Measurements from ENCODE around the gene MAP1LC3B2.
"Not testable (repeated sequence)": the region's sequence is repeated elsewhere in the genome, so short reads cannot be mapped to it uniquely, and the experiment has no call there.

MAP1LC3B2 gene

DNA sequence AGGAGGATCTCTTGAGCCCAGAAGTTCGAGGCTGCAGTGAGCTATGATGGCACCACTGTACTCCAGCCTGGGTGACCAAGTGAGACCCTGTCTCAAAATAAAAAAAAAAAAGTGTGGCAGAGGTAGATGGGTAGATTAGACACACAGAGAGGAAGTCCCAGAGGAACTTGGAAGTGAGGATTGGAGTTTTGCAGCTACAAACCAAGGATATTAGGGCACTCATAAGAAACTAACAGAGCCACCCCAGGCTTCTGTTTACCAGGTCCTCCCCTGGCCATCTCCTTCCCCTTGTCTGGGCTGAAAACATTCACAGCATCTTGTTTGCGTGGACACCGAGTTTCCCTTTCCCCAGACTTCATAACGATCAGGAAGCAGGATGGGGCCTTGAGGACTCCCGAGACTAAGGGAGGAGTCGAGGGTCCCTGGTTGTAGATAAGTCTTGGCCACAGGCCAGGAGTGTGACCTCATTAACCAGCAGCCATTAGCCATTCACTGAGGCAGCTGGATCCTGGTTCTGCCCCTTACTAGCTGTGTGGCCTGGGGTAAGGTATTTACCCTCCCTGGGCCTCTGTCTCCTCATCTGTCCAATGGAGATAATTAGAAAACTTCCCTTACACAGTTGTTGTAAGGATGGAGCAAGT, 2.1 kb downstream of the MAP1LC3B2 start:
- no peak for DNase-seq

DNA sequence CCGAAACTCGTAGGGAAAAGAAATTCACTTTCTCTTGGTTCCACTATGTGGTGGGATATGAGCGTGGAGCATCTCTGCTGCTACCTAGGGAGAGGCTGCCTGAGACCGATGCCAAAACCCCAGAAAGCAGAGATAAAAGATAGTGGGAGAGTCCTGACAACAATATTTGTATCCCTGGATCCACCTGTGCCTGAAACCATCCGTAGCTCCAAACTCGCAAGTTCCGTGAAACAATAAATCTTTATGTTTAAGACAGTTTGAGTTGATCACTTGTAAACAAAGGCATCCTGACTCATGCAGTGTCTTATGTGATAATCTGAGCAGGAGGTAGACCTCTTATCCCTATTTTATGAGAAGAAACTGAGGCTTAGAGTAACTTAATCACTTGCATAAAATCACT, 2.9 kb downstream of the MAP1LC3B2 start:
- DNase-seq = no peak

DNA sequence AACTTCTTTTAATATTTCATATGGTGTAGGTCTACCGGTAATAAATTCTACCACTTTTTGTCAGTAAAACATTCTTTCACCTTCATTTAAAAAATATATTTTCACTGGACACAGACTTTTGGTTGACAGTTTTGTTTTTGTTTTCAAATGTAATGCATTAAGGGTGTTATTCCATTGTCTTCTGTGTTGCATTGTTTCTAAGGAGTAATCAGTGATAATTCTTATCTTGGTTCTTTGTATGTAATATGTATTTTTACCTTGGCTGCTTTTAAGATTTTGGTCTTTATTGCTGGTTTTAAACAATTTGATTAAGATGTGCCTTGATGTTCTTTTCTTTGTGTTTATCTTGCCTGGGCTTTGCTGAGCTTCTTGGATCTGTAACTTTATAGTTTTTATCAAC, 4.1 kb downstream of the MAP1LC3B2 start:
- no peak for DNase-seq

DNA sequence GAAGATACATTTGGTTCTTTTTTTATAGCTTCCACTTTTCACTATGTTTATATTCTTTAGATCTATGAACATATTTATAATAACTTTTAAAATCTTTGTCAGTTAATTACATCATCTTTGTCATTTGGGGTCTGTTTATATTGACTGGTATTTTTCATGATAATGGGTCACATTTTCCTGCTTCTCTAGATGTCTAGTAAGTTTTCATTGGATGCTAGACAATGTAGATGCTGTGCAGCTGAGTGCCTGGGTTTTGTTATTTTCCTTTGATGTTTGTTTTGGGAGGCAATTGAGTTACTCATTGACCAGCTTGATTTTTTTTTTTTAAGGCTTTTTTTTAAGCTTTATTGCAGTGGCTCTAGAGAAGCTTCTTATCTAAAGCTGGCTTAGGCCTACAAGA, 4.9 kb downstream of the MAP1LC3B2 start:
- DNase-seq = no peak

- not testable (repeated sequence) for DNase-seq
Measured at GRCh38 chr12:116565221-116565620, 6.0 kb downstream of the MAP1LC3B2 start.

DNA sequence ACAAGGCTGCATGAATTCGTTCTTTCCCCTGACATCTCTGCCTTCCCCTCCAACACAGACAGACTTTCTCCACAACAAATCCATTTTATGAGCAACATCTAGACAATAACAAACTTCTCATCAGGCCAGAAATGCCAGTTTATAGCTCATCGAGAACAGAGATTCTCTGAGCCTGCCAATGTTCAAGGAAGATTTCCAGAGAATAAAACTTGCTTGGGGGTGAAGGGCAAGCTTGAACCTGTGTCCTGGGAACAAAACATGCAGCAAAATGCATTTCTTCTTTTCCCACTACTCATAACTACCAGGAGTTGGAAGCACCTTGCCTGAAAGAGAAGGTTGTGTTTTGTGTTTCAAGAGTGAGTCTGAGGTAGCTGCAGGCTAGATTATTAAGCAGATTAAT, 6.8 kb downstream of the MAP1LC3B2 start:
- DNase-seq = no peak

GRCh38 chr12:116568203-116568602, 9.0 kb downstream of the MAP1LC3B2 start:
- DNase-seq = no peak

DNA sequence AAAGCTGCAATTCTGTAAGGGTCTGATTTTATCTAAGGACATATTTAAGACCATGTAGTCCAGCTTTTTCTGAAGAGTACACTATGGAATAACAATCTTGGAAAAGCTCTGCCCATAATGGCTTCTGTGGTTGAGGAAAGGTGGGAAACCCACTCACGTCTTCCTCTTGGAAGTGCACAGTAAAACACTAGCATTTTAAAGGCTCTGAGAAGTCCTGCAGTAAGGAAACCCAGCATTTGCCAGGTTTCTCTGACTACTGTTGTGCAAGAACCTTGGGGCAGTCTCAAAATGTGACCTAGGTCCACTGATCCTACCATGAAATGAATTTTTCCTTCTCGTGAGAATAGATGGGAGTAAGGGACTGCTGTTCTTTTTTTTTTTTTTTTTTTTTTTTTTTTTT, 11.9 kb downstream of the MAP1LC3B2 start:
- no peak for DNase-seq

GRCh38 chr12:116573776-116574175, 14.6 kb downstream of the MAP1LC3B2 start:
- DNase-seq = no peak

DNA sequence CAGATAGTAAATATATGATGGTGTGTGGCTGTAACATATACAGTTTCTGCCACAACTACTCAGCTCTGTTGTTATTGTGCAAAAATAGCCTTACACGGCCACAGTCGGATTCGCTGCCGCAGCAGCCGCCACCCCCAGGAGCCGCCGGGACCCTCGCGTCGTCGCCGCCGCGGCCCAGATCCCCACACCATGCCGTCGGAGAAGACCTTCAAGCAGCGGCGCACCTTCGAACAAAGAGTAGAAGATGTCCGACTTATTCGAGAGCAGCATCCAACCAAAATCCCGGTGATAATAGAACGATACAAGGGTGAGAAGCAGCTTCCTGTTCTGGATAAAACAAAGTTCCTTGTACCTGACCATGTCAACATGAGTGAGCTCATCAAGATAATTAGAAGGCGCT, 16.6 kb downstream of the MAP1LC3B2 start:
- DNase-seq = not testable (repeated sequence)

DNA sequence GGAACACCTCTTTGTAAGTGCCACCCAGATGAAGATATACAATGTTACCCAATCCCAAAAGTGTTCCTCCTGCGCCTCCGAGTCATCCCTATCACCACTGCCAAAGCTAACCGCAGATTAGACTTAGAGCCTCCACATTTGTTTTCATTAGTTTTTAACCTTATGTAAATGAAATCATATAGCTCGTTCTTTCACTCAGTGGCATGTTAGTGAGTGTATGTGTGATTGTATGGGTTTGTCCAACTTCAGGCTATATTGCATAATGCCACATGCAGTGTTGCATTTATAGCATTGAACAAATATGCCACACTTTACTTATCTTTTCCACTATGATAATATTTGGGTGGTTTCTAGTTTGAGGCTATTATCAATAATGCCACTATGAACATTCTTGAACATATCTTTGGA, 18.0 kb downstream of the MAP1LC3B2 start:
- DNase-seq = no peak

DNA sequence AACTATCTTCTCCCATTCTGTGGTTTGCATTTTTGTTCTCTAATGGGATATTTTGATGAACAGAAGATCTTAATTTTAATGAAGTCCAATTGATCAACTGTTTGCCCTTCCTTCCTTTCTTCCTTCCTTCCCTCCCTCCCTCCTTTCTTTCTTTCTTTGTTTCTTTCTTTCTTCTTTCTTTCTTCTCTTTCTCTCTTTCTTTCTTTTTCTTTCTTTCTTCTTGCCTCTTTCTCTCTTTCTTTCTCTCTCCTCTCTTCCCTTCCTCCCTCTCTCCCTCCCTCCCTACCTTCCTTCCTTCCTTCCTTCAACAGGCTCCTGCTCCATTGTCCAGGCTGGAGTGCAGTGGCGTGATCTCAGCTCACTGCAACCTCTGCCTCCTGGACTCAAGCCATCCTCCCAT, 18.9 kb downstream of the MAP1LC3B2 start:
- no peak for DNase-seq

GRCh38 chr12:116582610-116583009, 23.4 kb downstream of the MAP1LC3B2 start:
- DNase-seq = no peak

DNA sequence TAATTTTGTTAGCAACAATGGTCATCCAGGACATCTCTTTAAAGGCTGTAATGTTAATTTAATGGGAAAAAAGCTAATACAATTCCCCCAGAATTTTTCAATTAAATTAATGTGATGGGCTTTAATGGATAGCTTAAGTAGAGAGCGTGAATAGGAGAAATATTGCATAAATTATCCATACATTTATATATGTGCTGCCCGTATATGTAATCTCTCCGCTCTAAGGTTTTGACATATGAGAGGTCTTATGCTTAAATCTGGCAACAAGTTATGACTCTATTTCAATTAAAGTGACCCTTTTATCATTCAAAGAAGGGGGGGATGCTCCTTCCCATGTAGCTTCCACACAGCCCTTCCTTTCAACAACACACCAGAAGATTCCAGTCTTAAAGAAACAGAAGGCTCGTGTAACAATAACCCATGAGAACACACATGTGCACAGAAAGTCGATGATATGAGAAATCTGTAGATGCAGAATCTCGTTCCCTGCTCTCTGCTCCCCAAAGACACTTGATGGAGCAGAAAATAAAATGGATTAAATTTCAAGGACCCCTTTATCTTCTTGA, 24.0 kb downstream of the MAP1LC3B2 start:
- no peak for DNase-seq

DNA sequence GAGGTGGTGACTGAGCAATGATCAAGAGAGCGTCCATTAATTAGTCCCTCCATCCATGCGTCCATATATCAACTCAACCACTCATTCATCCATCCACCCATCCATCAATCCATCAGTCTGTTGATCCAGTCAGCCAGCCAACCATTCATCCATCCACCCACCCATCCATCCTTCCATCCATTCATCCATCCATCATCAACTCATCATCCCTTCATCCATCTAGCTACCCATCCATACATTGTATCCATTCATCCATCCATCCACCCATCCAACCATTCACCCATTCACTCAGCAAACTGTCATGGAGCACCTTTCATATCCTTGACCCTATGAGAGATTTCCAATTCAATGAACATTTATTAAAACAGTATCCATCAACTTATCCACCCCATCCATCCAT, 28.1 kb downstream of the MAP1LC3B2 start:
- DNase-seq = no peak

DNA sequence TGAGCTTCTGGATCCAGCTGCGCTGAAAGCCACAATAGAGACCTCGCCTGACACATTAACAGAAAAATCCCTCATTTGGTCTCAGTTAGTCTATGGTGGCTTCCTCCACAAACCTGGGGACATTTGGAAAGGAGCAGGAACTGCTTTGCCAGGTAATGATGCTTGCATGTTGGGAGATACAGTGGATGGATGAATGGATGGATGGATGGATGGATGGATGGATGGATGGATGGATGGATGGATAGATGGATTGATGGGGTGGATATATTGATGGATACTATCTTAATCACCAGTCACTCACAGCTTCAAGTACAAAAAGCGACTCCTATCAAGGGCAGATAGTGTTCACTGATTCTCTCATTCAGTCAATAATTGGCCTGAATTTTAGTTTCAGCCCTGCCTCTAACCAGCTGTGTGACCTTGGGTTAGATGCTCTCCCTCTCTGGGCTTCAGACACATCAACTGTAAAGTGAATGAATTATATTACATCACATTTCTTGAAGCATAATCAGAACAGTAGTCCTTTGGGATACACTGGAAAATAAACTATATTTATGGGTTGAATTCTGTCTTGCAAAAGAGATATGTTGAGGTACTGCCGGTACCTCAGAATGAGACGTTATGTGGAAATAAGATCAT, 29.3 kb downstream of the MAP1LC3B2 start:
- no peak for DNase-seq

DNA sequence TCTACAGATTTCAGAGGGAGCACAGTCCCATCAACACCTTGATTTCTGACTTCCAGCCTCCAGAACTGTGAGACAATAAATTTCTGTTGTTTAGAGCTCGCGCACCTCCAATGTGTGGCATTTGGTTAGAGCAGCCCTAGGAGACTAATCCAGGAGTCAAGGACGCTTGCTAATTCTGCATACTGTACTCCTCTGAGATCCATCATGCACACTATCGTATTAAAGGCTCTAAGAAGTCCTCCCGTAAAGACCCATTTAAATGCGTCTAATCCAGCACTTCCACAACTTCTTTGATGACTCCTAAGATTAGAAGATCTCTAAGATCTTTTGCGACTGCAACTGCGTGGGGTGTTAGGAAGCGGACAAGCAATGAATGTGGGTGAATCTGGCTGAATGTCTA, 30.4 kb downstream of the MAP1LC3B2 start:
- DNase-seq = no peak

- no peak for DNase-seq
Measured at GRCh38 chr12:116590561-116590960, 31.4 kb downstream of the MAP1LC3B2 start.

- no peak for DNase-seq
Measured at GRCh38 chr12:116591855-116592637, 32.9 kb downstream of the MAP1LC3B2 start.

- no peak for DNase-seq
Measured at GRCh38 chr12:116592731-116593130, 33.5 kb downstream of the MAP1LC3B2 start.

DNA sequence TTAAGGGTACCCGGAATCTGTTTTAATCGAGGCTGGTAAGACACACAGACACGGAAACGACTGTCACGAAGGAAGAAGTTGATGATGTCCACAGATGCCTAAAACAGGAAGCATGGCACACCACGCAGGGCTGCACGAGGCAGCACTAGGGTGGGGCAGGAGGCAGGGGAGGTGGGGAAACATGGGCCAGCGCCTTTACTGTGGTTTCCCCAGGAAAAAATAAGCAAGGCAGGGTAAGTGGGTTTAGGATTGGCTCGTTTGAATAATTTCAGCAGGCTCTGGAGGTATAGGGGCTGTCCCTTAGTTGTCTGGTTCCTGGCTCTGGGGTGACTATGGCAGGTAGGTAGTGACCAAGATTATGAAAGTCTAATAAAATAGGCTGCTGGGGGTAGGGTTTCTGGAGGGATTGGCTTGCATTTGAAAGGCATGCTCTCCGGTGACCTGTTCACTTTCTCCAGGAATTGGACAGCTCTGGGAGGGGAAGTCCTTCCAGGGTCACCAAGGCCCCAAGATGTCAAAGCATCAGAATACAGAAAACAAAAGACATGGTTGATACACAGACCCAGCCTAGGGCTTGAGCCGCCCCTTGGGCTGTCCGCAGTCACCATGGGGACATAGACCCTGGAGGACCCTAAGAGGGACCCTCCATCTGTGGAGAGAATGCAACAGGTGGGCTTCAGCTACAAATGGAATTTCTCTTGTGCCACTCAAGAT, 35.3 kb downstream of the MAP1LC3B2 start:
- peak; percentile 55 for DNase-seq

DNA sequence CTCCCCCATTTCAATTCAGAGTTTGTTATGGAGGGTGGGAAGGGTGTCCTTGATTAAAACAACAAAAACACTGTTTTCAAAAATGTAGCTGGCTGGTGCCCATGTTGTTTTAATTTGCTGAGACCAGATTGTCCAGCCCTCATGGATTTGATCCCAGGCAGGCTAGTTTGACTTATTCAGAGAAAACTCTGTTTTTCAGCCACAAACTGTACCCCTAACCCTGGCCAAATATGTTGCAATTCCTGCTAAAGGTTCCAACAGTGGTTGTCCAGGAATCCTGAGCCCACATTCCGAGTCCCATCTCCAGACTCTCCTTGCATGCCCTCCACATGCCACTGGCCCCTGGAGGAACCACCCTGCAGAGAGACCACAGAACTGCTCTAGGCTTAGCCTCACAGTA, 36.0 kb downstream of the MAP1LC3B2 start:
- DNase-seq = no peak

- DNase-seq = no peak
Measured at GRCh38 chr12:116595672-116596071, 36.5 kb downstream of the MAP1LC3B2 start.

Data from stimulated activated CD4-positive, alpha-beta T cell treated with anti-CD3 and anti-CD28 coated beads, Interleukin-15, amount 100 ng/mL, for 24 hours (primary cell).